Measurements from ENCODE around the gene SLC9A3.
"Not testable (repeated sequence)": the region's sequence is repeated elsewhere in the genome, so short reads cannot be mapped to it uniquely, and the experiment has no call there.

SLC9A3 gene

GRCh38 chr5:488744-489688 lies 35.2 kb downstream of the SLC9A3 start:
- DNase-seq = no peak

GRCh38 chr5:488241-488640 lies 36.0 kb downstream of the SLC9A3 start:
- DNase-seq = no peak

GRCh38 chr5:486597-486996 lies 37.7 kb downstream of the SLC9A3 start:
- DNase-seq = not testable (repeated sequence)

GRCh38 chr5:485946-486491 lies 38.2 kb downstream of the SLC9A3 start:
- no peak for DNase-seq

- DNase-seq = no peak
Observed at GRCh38 chr5:485113-485945, 38.9 kb downstream of the SLC9A3 start.

- DNase-seq = no peak
Observed at GRCh38 chr5:484556-484955, 39.7 kb downstream of the SLC9A3 start.

- DNase-seq = no peak
Observed at GRCh38 chr5:483434-484140, 40.7 kb downstream of the SLC9A3 start.

- no peak for DNase-seq
Observed at GRCh38 chr5:483011-483410, 41.2 kb downstream of the SLC9A3 start.

GRCh38 chr5:482506-482905 lies 41.7 kb downstream of the SLC9A3 start:
- no peak for DNase-seq

GRCh38 chr5:482021-482420 lies 42.2 kb downstream of the SLC9A3 start:
- no peak for DNase-seq

- no peak for DNase-seq
Observed at GRCh38 chr5:481347-481746, 42.9 kb downstream of the SLC9A3 start.

GRCh38 chr5:479566-480319 lies 44.5 kb downstream of the SLC9A3 start:
- DNase-seq = no peak

GRCh38 chr5:478982-479535 lies 45.2 kb downstream of the SLC9A3 start:
- no peak for DNase-seq

GRCh38 chr5:478369-478981 lies 45.8 kb downstream of the SLC9A3 start:
- DNase-seq = no peak

GRCh38 chr5:477871-478270 lies 46.4 kb downstream of the SLC9A3 start:
- no peak for DNase-seq

GRCh38 chr5:477247-477646 lies 47.0 kb downstream of the SLC9A3 start:
- no peak for DNase-seq

GRCh38 chr5:476814-477175 lies 47.5 kb downstream of the SLC9A3 start:
- DNase-seq = no peak

GRCh38 chr5:476102-476813 lies 48.0 kb downstream of the SLC9A3 start:
- DNase-seq = peak; percentile 22

GRCh38 chr5:475704-476101 lies 48.5 kb downstream of the SLC9A3 start:
- DNase-seq = no peak

- DNase-seq = peak; percentile 36
Observed at GRCh38 chr5:474840-475661, 49.2 kb downstream of the SLC9A3 start.

Data from femur (tissue), 1 donor.